HG02763 (cell line): ENCODE measurements around the gene PBX3.
"Not testable (repeated sequence)": the region's sequence is repeated elsewhere in the genome, so short reads cannot be mapped to it uniquely, and the experiment has no call there.

Experiments used
- ATAC-seq: cut with Tn5 transposase; IDR thresholded peaks from one replicate; pipeline ENCODE4 v1.9.1; 2021; ENCODE audit warnings: mild to moderate bottlenecking, moderate library complexity; ENCODE audit not compliant: unreplicated experiment

PBX3 gene

GRCh38 chr9:125821078-125821477 is 73.9 kb downstream of the PBX3 start:
- ATAC-seq = no peak

GRCh38 chr9:125822160-125822559 is 75.0 kb downstream of the PBX3 start:
- no peak for ATAC-seq

- no peak for ATAC-seq
Measured at GRCh38 chr9:125822902-125823301, 75.7 kb downstream of the PBX3 start.

- ATAC-seq = not testable (repeated sequence)
Measured at GRCh38 chr9:125823874-125824406, 76.8 kb downstream of the PBX3 start.

- no peak for ATAC-seq
Measured at GRCh38 chr9:125825762-125826161, 78.6 kb downstream of the PBX3 start.

- no peak for ATAC-seq
Measured at GRCh38 chr9:125826850-125827249, 79.7 kb downstream of the PBX3 start.

- ATAC-seq = no peak
Measured at GRCh38 chr9:125829743-125830142, 82.6 kb downstream of the PBX3 start.

GRCh38 chr9:125831054-125831453 is 83.9 kb downstream of the PBX3 start:
- no peak for ATAC-seq

GRCh38 chr9:125831616-125832015 is 84.4 kb downstream of the PBX3 start:
- no peak for ATAC-seq

- no peak for ATAC-seq
Measured at GRCh38 chr9:125835655-125836054, 88.5 kb downstream of the PBX3 start.

GRCh38 chr9:125839317-125839716 is 92.1 kb downstream of the PBX3 start:
- no peak for ATAC-seq

GRCh38 chr9:125841444-125841843 is 94.3 kb downstream of the PBX3 start:
- ATAC-seq = no peak

- ATAC-seq = no peak
Measured at GRCh38 chr9:125842242-125842641, 95.1 kb downstream of the PBX3 start.

GRCh38 chr9:125843646-125844045 is 96.5 kb downstream of the PBX3 start:
- ATAC-seq = no peak

GRCh38 chr9:125844611-125845010 is 97.4 kb downstream of the PBX3 start:
- no peak for ATAC-seq

GRCh38 chr9:125845271-125845808 is 98.2 kb downstream of the PBX3 start:
- ATAC-seq = no peak

GRCh38 chr9:125847735-125848134 is 100.6 kb downstream of the PBX3 start:
- ATAC-seq = no peak

GRCh38 chr9:125850106-125850632 is 103.0 kb downstream of the PBX3 start:
- no peak for ATAC-seq

GRCh38 chr9:125850763-125851162 is 103.6 kb downstream of the PBX3 start:
- no peak for ATAC-seq

GRCh38 chr9:125851979-125852378 is 104.8 kb downstream of the PBX3 start:
- ATAC-seq = no peak

- ATAC-seq = no peak
Measured at GRCh38 chr9:125852386-125852785, 105.2 kb downstream of the PBX3 start.

GRCh38 chr9:125854553-125855275 is 107.5 kb downstream of the PBX3 start:
- ATAC-seq = no peak
